Thoracic aorta (tissue), 2 donors: ENCODE measurements around the gene NDUFV1. TPM values are rescaled to one million over a fixed set of nuclear protein-coding genes. Genes with fewer than 3 reads are reported as not detected.
"Not testable (repeated sequence)": the region's sequence is repeated elsewhere in the genome, so short reads cannot be mapped to it uniquely, and the experiment has no call there.

ENCODE experiments used
- ATAC-seq: fragments of 150-250 bp; one replicate; pipeline ENCODE4 v1.8.0; 2017; ENCODE audit warnings: low read depth; ENCODE audit not compliant: insufficient number of reproducible peaks, low FRiP score
- DNase-seq: peaks from one replicate; pipeline ENCODE4 v3.0.0-alpha.2; 2020; ENCODE audit warnings: low spot score
- H3K27ac ChIP-seq, 2 donors: fragments of 200-600 bp; sonication (generic); 1 replicate in 1 of 2; 2 replicates in 1 of 2; pipeline ENCODE4 v1.5.1; 2016; ENCODE audit warnings: mild to moderate bottlenecking in 2 of 2, moderate library complexity in 2 of 2
- H3K27me3 ChIP-seq: fragments of 200-600 bp; sonication (generic); replicated peaks from 2 replicates; pipeline ENCODE4 v1.6.0; 2016; ENCODE audit warnings: mild to moderate bottlenecking; ENCODE audit not compliant: insufficient read depth
- H3K36me3 ChIP-seq: fragments of 200-600 bp; sonication (generic); one replicate; pipeline ENCODE4 v1.5.1; 2016
- H3K4me1 ChIP-seq, 2 donors: fragments of 200-600 bp; sonication (generic); 1 replicate in 1 of 2; 2 replicates in 1 of 2; pipeline versions ENCODE4 v1.5.1 to v1.6.0; 2016; ENCODE audit warnings: low read depth in 2 of 2, mild to moderate bottlenecking in 1 of 2; ENCODE audit not compliant: control insufficient read depth in 1 of 2
- H3K4me3 ChIP-seq: fragments of 200-600 bp; sonication (generic); 2 replicates; pipeline ENCODE4 v1.5.1; 2016; ENCODE audit warnings: mild to moderate bottlenecking
- H3K9me3 ChIP-seq: fragments of 200-600 bp; sonication (generic); 2 replicates; pipeline ENCODE4 v1.5.1; 2016
- CTCF ChIP-seq: fragments of 200-600 bp; sonication (generic); IDR thresholded peaks from one replicate; pipeline ENCODE4 v1.5.1; 2019; ENCODE audit warnings: antibody characterized with exemption
- total RNA-seq, 2 donors: library from RNA; depleted of rRNA; stranded (reverse); fragments of >200 nt; gene quantifications; one replicate each; pipeline versions ENCODE4 v1.1.0 to v1.2.3, GENCODE V29; 2016

Gene NDUFV1
- total RNA-seq, 2 donors from 2014 or later = 240 to 252 TPM

DNA sequence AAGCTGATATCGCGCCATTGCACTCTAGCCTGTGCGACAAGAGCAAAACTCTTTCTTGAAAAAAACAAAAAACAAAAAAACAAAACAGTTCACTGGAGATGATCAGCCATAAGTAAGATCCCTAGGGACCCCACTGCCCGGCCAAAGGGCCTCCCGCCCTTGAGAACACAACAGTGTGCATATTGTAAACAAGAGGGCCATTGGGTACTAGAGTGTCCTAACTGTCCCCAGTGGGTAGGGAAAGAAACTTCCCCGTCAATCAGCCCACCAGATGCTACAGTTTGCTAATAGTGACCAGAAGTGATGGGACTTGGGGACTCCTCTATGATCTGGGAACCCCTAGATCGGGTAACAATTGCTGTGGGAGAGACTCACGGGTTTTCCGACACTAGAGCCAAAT is 47.5 kb downstream of the NDUFV1 start:
- no peak for ATAC-seq
- no peak overlapping the region for H3K4me3 ChIP-seq
- H3K36me3 ChIP-seq = no peaks in the 10 kb centered on the region
- no peak for TF ChIP-seq CTCF
- no peak overlapping the region for H3K27ac ChIP-seq
- no peaks in the 10 kb centered on the region for H3K9me3 ChIP-seq
- DNase-seq = no peak
- H3K4me1 ChIP-seq = peaks cover 6 to 15% of the 10 kb centered on the region in 2 donors
- no peaks in the 10 kb centered on the region for H3K27me3 ChIP-seq

DNA sequence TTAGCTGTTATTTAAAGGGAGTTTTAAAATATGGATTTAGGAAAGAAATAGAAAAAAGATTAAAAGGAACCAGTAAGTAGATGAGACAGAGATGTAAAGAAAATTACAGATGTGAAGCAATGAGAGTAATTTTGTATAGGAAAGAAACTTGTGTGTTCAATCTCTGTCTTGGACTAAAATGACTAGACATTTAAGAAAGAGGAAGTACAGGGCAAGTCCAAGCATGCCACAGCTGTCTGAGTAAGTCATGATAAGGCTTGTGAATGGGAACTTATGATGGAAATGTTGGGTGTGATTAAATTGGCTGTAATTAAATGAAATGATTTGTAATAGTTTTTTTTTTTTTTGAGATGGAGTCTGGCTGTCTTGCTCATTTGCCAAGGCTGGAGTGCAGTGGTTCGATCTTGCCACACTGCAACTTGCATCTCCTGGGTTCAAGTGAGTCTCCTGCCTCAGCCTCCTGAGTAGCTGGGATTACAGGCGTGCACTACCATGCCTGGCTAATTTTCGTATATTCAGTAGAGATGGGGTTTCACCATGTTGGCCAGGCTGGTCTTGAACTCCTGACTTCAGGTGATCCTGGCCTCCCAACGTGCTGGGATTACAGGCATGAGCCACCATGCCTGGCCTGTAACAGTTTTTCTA is 49.7 kb downstream of the NDUFV1 start:
- Histone ChIP-seq H3K27ac (no peak overlapping the region), H3K4me1 (peaks cover 6 to 15% of the 10 kb centered on the region in 2 donors), H3K36me3 (no peaks in the 10 kb centered on the region), H3K4me3 (no peak overlapping the region), H3K27me3 (no peaks in the 10 kb centered on the region), H3K9me3 (no peaks in the 10 kb centered on the region)
- no peak for TF ChIP-seq CTCF
- DNase-seq = no peak
- no peak for ATAC-seq

- DNase-seq (no peak), ATAC-seq (no peak)
- Histone ChIP-seq H3K36me3 (no peaks in the 10 kb centered on the region), H3K4me1 (peaks cover 6 to 15% of the 10 kb centered on the region in 2 donors), H3K4me3 (no peak overlapping the region), H3K9me3 (no peaks in the 10 kb centered on the region), H3K27me3 (no peaks in the 10 kb centered on the region), H3K27ac (peak overlapping the region; percentile 44 to 67)
- no peak for TF ChIP-seq CTCF
Observed at GRCh38 chr11:67657300-67657699, 50.6 kb downstream of the NDUFV1 start.

GRCh38 chr11:67659651-67660165 is 53.0 kb downstream of the NDUFV1 start:
- H3K27ac ChIP-seq, ATAC-seq, H3K9me3 ChIP-seq, H3K4me3 ChIP-seq, H3K27me3 ChIP-seq, H3K36me3 ChIP-seq, DNase-seq: not testable (repeated sequence)
- H3K4me1 ChIP-seq = peaks cover 6 to 15% of the 10 kb centered on the region in 2 donors

DNA sequence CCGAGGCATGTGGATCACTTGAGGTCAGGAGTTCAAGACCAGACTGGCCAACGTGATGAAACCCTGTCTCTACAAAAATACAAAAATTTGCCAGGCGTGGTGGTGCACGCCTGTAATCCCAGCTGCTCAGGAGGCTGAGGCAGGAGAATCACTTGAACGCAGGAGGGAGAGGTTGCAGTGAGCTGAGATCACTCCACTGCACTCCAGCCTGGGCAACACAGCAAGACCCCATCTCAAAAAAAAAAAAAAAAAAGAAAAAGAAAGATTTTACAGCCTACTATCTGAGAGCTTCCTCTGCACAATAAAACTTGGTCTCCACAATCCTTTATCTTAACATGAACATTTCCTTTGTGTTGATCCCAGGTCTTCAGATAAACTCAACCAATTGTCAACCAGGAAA is 54.0 kb downstream of the NDUFV1 start:
- H3K27ac ChIP-seq, ATAC-seq, H3K27me3 ChIP-seq, H3K36me3 ChIP-seq, H3K9me3 ChIP-seq, H3K4me3 ChIP-seq, DNase-seq: not testable (repeated sequence)
- peaks cover 6 to 15% of the 10 kb centered on the region in 2 donors for H3K4me1 ChIP-seq

Other genes starting within 250 kb of the NDUFV1 start
- 10 to 100 TPM; 27.1 to 38.1 TPM for gene CLCF1, start 233.3 kb upstream of the NDUFV1 start, total RNA-seq
- 10 to 100 TPM; 15.8 to 23.0 TPM for gene RAD9A, start 214.9 kb upstream of the NDUFV1 start, total RNA-seq
- gene PPP1CA, start 205.1 kb upstream of the NDUFV1 start, total RNA-seq = 10 to 100 TPM; 74.4 to 77.8 TPM
- gene TBC1D10C, start 202.9 kb upstream of the NDUFV1 start, total RNA-seq = 1 to 10 TPM; 2.6 to 3.8 TPM
- 10 to 100 TPM in 1 of 2 donors, 1 to 10 TPM in 1; 7.9 to 10.8 TPM for gene CARNS1, start 191.3 kb upstream of the NDUFV1 start, total RNA-seq
- 10 to 100 TPM; 68.3 to 69.3 TPM for gene RPS6KB2, start 178.4 kb upstream of the NDUFV1 start, total RNA-seq
- gene PTPRCAP, start 169.3 kb upstream of the NDUFV1 start, total RNA-seq = 1 to 10 TPM; 4.0 to 7.2 TPM
- 10 to 100 TPM; 50.0 to 88.3 TPM for gene CORO1B, start 163.5 kb upstream of the NDUFV1 start, total RNA-seq
- not detected for gene GPR152, start 154.2 kb upstream of the NDUFV1 start, total RNA-seq
- 1 to 10 TPM; 5.3 to 5.7 TPM for gene CABP4, start 151.6 kb upstream of the NDUFV1 start, total RNA-seq
- 10 to 100 TPM; 66.7 to 67.7 TPM for gene TMEM134, start 137.7 kb upstream of the NDUFV1 start, total RNA-seq
- gene AIP, start 123.9 kb upstream of the NDUFV1 start, total RNA-seq = 10 to 100 TPM; 64.8 to 76.9 TPM
- gene PITPNM1, start 101.6 kb upstream of the NDUFV1 start, total RNA-seq = 10 to 100 TPM; 27.1 to 32.5 TPM
- gene CDK2AP2, start 98.8 kb upstream of the NDUFV1 start, total RNA-seq = 10 to 100 TPM; 53.3 to 73.4 TPM
- gene CABP2, start 83.5 kb upstream of the NDUFV1 start, total RNA-seq = not detected
- 100 to 1,000 TPM; 272 to 744 TPM for gene GSTP1, start 23.1 kb upstream of the NDUFV1 start, total RNA-seq
- gene NUDT8, start 23.0 kb downstream of the NDUFV1 start, total RNA-seq = 1 to 10 TPM; 5.7 to 6.1 TPM
- not detected for gene TBX10, start 32.8 kb downstream of the NDUFV1 start, total RNA-seq
- not detected for gene ACY3, start 43.8 kb downstream of the NDUFV1 start, total RNA-seq
- gene ALDH3B2, start 67.7 kb downstream of the NDUFV1 start, total RNA-seq = not detected